HG02943 (cell line): Measurements from ENCODE around the gene GPR84.

Experiments
- ATAC-seq: cut with Tn5 transposase; IDR thresholded peaks from one replicate; pipeline ENCODE4 v1.9.1; 2021; ENCODE audit warnings: mild to moderate bottlenecking, low read depth, moderate library complexity; ENCODE audit not compliant: unreplicated experiment

GPR84 gene

GRCh38 chr12:54392485-54393206 lies 28.4 kb upstream of the GPR84 start:
- no peak for ATAC-seq

- ATAC-seq = no peak
Measured at GRCh38 chr12:54390668-54391551, 26.6 kb upstream of the GPR84 start.

GRCh38 chr12:54390176-54390667 lies 25.9 kb upstream of the GPR84 start:
- ATAC-seq = no peak

GRCh38 chr12:54389607-54390175 lies 25.4 kb upstream of the GPR84 start:
- ATAC-seq = no peak

- ATAC-seq = no peak
Measured at GRCh38 chr12:54389134-54389508, 24.8 kb upstream of the GPR84 start.

- no peak for ATAC-seq
Measured at GRCh38 chr12:54388237-54389133, 24.2 kb upstream of the GPR84 start.

GRCh38 chr12:54387114-54387467 lies 22.8 kb upstream of the GPR84 start:
- no peak for ATAC-seq

GRCh38 chr12:54386403-54387113 lies 22.3 kb upstream of the GPR84 start:
- ATAC-seq = no peak

GRCh38 chr12:54385251-54385914 lies 21.1 kb upstream of the GPR84 start:
- no peak for ATAC-seq

- ATAC-seq = no peak
Measured at GRCh38 chr12:54384591-54385041, 20.3 kb upstream of the GPR84 start, which contains the start of gene ZNF385A. Gene ZNF385A (minus strand): TSS chr12:54384733. CDS start chr12:54384514, 219 bp downstream.

GRCh38 chr12:54383041-54383609 lies 18.8 kb upstream of the GPR84 start:
- ATAC-seq = no peak

GRCh38 chr12:54381136-54381535 lies 16.9 kb upstream of the GPR84 start:
- no peak for ATAC-seq

- ATAC-seq = peak; percentile 70
Measured at GRCh38 chr12:54379398-54380201, 15.3 kb upstream of the GPR84 start.

GRCh38 chr12:54378796-54379397 lies 14.6 kb upstream of the GPR84 start:
- ATAC-seq = no peak

GRCh38 chr12:54377797-54378515 lies 13.7 kb upstream of the GPR84 start:
- ATAC-seq = no peak

- no peak for ATAC-seq
Measured at GRCh38 chr12:54377007-54377406, 12.7 kb upstream of the GPR84 start.

GRCh38 chr12:54376596-54376995 lies 12.3 kb upstream of the GPR84 start:
- no peak for ATAC-seq
